H9 (cell line): Measurements from ENCODE around the gene ENOX2. TPM values are rescaled to one million over a fixed set of nuclear protein-coding genes. Genes with fewer than 3 reads are reported as not detected.

ENCODE experiments used
- DNase-seq: peaks from one replicate; pipeline ENCODE4 v3.0.0-alpha.2; 2017
- H2AFZ ChIP-seq: one replicate; pipeline ENCODE4 v1.6.1; 2013; ENCODE audit warnings: mild to moderate bottlenecking, low read length, control low read depth, moderate library complexity
- H2AK5ac ChIP-seq: 2 replicates; pipeline ENCODE4 v1.6.1; 2013; ENCODE audit warnings: low read length, control low read depth, mixed read lengths; ENCODE audit not compliant: insufficient read length
- H2BK120ac ChIP-seq: one replicate; pipeline ENCODE4 v1.6.1; 2013; ENCODE audit warnings: low read depth, mild to moderate bottlenecking, low read length, control low read depth, inconsistent platforms; ENCODE audit not compliant: poor library complexity, severe bottlenecking
- H2BK12ac ChIP-seq: 2 replicates; pipeline ENCODE4 v1.6.1; 2013; ENCODE audit warnings: low read length, control low read depth, mixed read lengths, low read depth; ENCODE audit not compliant: insufficient read length
- H2BK15ac ChIP-seq: 2 replicates; pipeline ENCODE4 v1.6.1; 2013; ENCODE audit warnings: low read depth, low read length, control low read depth
- H2BK20ac ChIP-seq: one replicate; pipeline ENCODE4 v1.6.1; 2013; ENCODE audit warnings: low read depth, mild to moderate bottlenecking, low read length, control low read depth, inconsistent platforms; ENCODE audit not compliant: poor library complexity, severe bottlenecking
- H2BK5ac ChIP-seq: 2 replicates; pipeline ENCODE4 v1.6.1; 2013; ENCODE audit warnings: low read length, control low read depth, mixed read lengths; ENCODE audit not compliant: insufficient read length
- H3K14ac ChIP-seq: 2 replicates; pipeline ENCODE4 v1.6.1; 2013; ENCODE audit warnings: low read length, control low read depth; ENCODE audit not compliant: insufficient read depth
- H3K18ac ChIP-seq: 2 replicates; pipeline ENCODE4 v1.6.1; 2013; ENCODE audit warnings: low read depth, mild to moderate bottlenecking, mixed read lengths, low read length, control low read depth; ENCODE audit not compliant: insufficient read length
- H3K23ac ChIP-seq: 2 replicates; pipeline ENCODE4 v1.6.1; 2013; ENCODE audit warnings: low read length, control low read depth, mixed read lengths, low read depth; ENCODE audit not compliant: insufficient read length
- H3K23me2 ChIP-seq: 2 replicates; pipeline ENCODE4 v1.6.1; 2013; ENCODE audit warnings: low read depth, mild to moderate bottlenecking, mixed read lengths, low read length, control low read depth; ENCODE audit not compliant: insufficient read length, poor library complexity, severe bottlenecking
- H3K27ac ChIP-seq: 2 replicates; pipeline ENCODE4 v1.5.1; 2013; ENCODE audit warnings: low read length, control low read depth, mixed read lengths, low read depth; ENCODE audit not compliant: insufficient read length
- H3K27me3 ChIP-seq: 2 replicates; pipeline ENCODE4 v1.6.1; 2013; ENCODE audit warnings: low read length, control low read depth, inconsistent platforms; ENCODE audit not compliant: insufficient read depth
- H3K4ac ChIP-seq: 2 replicates; pipeline ENCODE4 v1.6.1; 2013; ENCODE audit warnings: low read depth, mild to moderate bottlenecking, control low read depth, inconsistent platforms, low read length, moderate library complexity
- H3K4me1 ChIP-seq: 2 replicates; pipeline ENCODE4 v1.6.1; 2013; ENCODE audit warnings: low read length, control low read depth, inconsistent platforms; ENCODE audit not compliant: insufficient read depth
- H3K4me2 ChIP-seq: 2 replicates; pipeline ENCODE4 v1.6.1; 2013; ENCODE audit warnings: low read length, control low read depth, mixed read lengths; ENCODE audit not compliant: insufficient read length, insufficient read depth
- H3K56ac ChIP-seq: 2 replicates; pipeline ENCODE4 v1.6.1; 2013; ENCODE audit warnings: low read depth, mild to moderate bottlenecking, mixed read lengths, low read length, control low read depth; ENCODE audit not compliant: insufficient read length
- H3K79me1 ChIP-seq: 2 replicates; pipeline ENCODE4 v1.6.1; 2013; ENCODE audit warnings: low read depth, mild to moderate bottlenecking, moderate library complexity, low read length, control low read depth, inconsistent platforms; ENCODE audit not compliant: insufficient read depth, poor library complexity, severe bottlenecking
- H3K79me2 ChIP-seq: 2 replicates; pipeline ENCODE4 v1.6.1; 2013; ENCODE audit warnings: low read length, control low read depth, inconsistent platforms; ENCODE audit not compliant: insufficient read depth
- H3K9ac ChIP-seq: 2 replicates; pipeline ENCODE4 v1.6.1; 2013; ENCODE audit warnings: low read length, control low read depth, mixed read lengths; ENCODE audit not compliant: insufficient read length; ENCODE audit errors: extremely low read depth
- H3K9me3 ChIP-seq: one replicate; pipeline ENCODE4 v1.6.1; 2013; ENCODE audit warnings: low read depth, low read length, inconsistent platforms; ENCODE audit not compliant: control insufficient read depth
- H3T11ph ChIP-seq: one replicate; pipeline ENCODE4 v1.6.1; 2013; ENCODE audit warnings: mild to moderate bottlenecking, low read length, control low read depth, inconsistent platforms
- H4K20me1 ChIP-seq: one replicate; pipeline ENCODE4 v1.6.1; 2013; ENCODE audit not compliant: control insufficient read depth, insufficient read length, insufficient read depth
- H4K5ac ChIP-seq: 2 replicates; pipeline ENCODE4 v1.6.1; 2013; ENCODE audit warnings: low read depth, mild to moderate bottlenecking, mixed read lengths, low read length, control low read depth; ENCODE audit not compliant: insufficient read length
- H4K8ac ChIP-seq: replicated peaks from 2 replicates; pipeline ENCODE4 v1.6.1; 2013; ENCODE audit warnings: low read length, control low read depth, mixed read lengths, low read depth; ENCODE audit not compliant: insufficient read length
- H4K91ac ChIP-seq: 2 replicates; pipeline ENCODE4 v1.6.1; 2013; ENCODE audit warnings: low read depth, mild to moderate bottlenecking, moderate library complexity, mixed read lengths, low read length, control low read depth; ENCODE audit not compliant: insufficient read length
- H3K27ac Mint-ChIP-seq, 3 experiments: 2 replicates in 2 of 3; 3 replicates in 1 of 3; pipeline ENCODE4 v1.8.0; 2020 to 2021; ENCODE audit warnings: mixed read lengths in 3 of 3, mild to moderate bottlenecking in 1 of 3, moderate library complexity in 1 of 3
- H3K27me3 Mint-ChIP-seq: 2 replicates; pipeline ENCODE4 v1.8.0; 2021; ENCODE audit warnings: low read depth, mild to moderate bottlenecking, moderate library complexity, mixed read lengths
- H3K36me3 Mint-ChIP-seq, 3 experiments: 2 replicates in 2 of 3; 3 replicates in 1 of 3; pipeline ENCODE4 v1.8.0; 2020 to 2021; ENCODE audit warnings: low read depth in 3 of 3, mixed read lengths in 3 of 3; ENCODE audit not compliant: insufficient read depth in 1 of 3
- H3K4me1 Mint-ChIP-seq, 2 experiments: 2 replicates each; pipeline ENCODE4 v1.8.0; 2020; ENCODE audit warnings: mixed read lengths in 2 of 2
- H3K4me3 Mint-ChIP-seq, 2 experiments: 2 replicates in 1 of 2; 3 replicates in 1 of 2; pipeline ENCODE4 v1.8.0; 2020 to 2021; ENCODE audit warnings: mild to moderate bottlenecking in 2 of 2, mixed read lengths in 2 of 2, moderate library complexity in 1 of 2
- H3K9me3 Mint-ChIP-seq, 2 experiments: 2 replicates in 1 of 2; 3 replicates in 1 of 2; pipeline ENCODE4 v1.8.0; 2020; ENCODE audit warnings: mild to moderate bottlenecking in 2 of 2, mixed read lengths in 2 of 2, moderate library complexity in 1 of 2
- CTCF ChIP-seq: fragments of 200-600 bp; sonication (generic); conservative IDR thresholded peaks from 3 replicates; pipeline ENCODE4 v1.8.0; 2021; ENCODE audit warnings: antibody characterized with exemption, mild to moderate bottlenecking
- WGBS: extraction: QIAGEN DNeasy Blood & Tissue Kit; methylation state at CpG from one replicate; pipeline ENCODE4 v1.1.7; 2013; ENCODE audit warnings: missing lambda C conversion rate, low lambda C conversion rate, mixed read lengths; ENCODE audit not compliant: insufficient read length; ENCODE audit errors: extremely low coverage; 5-methylcytosine and 5-hydroxymethylcytosine counted together
- total RNA-seq: library from RNA; stranded (reverse); gene quantifications from 2 replicates; pipeline ENCODE4 v1.2.1, GENCODE V29; 2021

Gene ENOX2
- total RNA-seq, 1 experiment from 2014 or later, result 17.7 TPM

DNA sequence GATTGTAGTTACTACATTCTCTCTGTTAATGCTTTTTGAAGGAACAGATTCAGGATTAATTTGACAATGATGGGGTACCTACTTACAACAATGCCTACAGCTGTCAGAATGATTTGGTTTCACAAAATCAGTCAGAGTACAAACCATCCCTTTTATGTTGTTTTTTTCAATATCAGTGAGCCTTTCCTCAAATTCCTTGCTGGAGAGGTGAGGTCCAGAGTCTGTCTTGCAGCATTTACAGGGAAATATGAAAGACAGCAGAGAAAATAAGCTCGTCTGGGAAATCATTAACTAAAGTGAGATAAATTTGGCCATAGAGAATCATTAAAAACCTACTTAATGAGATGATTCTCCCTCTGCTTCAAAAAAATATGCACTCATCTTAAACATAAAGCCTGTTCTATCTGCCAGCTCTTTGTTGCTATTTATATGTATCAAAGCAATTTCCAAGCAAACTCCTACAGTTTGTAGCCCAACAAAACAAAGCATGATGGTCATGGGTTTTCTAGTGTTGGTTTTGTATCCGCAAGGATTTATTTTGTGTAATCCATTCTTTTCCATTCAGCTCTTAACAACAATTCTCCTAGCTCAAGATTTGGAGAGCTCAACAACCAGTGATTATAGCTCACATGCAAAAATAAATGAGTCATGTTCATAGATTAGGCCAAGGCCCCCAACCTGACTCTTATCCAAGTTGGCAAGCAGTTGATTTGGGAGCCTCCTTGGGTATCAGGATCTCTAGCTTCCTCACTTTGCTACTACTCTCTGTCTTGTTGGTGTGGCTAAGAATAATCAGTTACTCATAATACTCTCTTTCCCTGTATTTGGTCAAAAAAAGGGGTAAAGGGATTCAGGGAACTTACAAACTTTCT, 222.6 kb downstream of the ENOX2 start:
- Histone ChIP-seq H2BK5ac (no peak overlapping the region), H4K20me1 (no peaks in the 10 kb centered on the region), H3K4me2 (no peak overlapping the region), H3K23ac (no peak overlapping the region), H3K79me2 (no peaks in the 10 kb centered on the region), H4K8ac (no peak overlapping the region), H4K91ac (no peak overlapping the region), H2BK15ac (no peak overlapping the region), H3K79me1 (no peaks in the 10 kb centered on the region), H3K14ac (no peak overlapping the region), H3T11ph (no peak overlapping the region), H2AFZ (no peak overlapping the region), H2AK5ac (no peak overlapping the region), H3K27ac (no peak overlapping the region), H4K5ac (no peak overlapping the region), H3K4me1 (no peaks in the 10 kb centered on the region), H3K9ac (no peak overlapping the region), H2BK20ac (no peak overlapping the region), H3K4ac (no peak overlapping the region), H2BK12ac (no peak overlapping the region), H3K23me2 (no peaks in the 10 kb centered on the region), H2BK120ac (no peak overlapping the region), H3K18ac (no peak overlapping the region), H3K9me3 (no peaks in the 10 kb centered on the region), H3K27me3 (no peaks in the 10 kb centered on the region), H3K56ac (no peak overlapping the region)
- no peak for DNase-seq
- H3K4me1 Mint-ChIP-seq, result 0 out of 4 replicates have a peak, but pooled peaks cover 0 to 2% of the 10 kb centered on the region in 2 experiments
- H3K36me3 Mint-ChIP-seq, result no peaks in the 10 kb centered on the region
- H3K4me3 Mint-ChIP-seq, result no peak overlapping the region
- TF ChIP-seq CTCF, result no peak
- H3K27me3 Mint-ChIP-seq, result no peaks in the 10 kb centered on the region
- no peaks in the 10 kb centered on the region; a peak in 1 of 5 replicates for H3K9me3 Mint-ChIP-seq
- no peak overlapping the region for H3K27ac Mint-ChIP-seq
- WGBS, result no CpG with 5 or more reads among the region's 2 CpGs
